Activated effector memory CD4-positive, alpha-beta T cell treated with Interleukin-2 at 50 U/mL for 16 hours (primary cell): Measurements from ENCODE around the gene FHIT.
"Not testable (repeated sequence)": the region's sequence is repeated elsewhere in the genome, so short reads cannot be mapped to it uniquely, and the experiment has no call there.

Source experiments
- DNase-seq: peaks from one replicate; pipeline ENCODE4 v3.0.0-alpha.2; 2020

The FHIT gene

DNA sequence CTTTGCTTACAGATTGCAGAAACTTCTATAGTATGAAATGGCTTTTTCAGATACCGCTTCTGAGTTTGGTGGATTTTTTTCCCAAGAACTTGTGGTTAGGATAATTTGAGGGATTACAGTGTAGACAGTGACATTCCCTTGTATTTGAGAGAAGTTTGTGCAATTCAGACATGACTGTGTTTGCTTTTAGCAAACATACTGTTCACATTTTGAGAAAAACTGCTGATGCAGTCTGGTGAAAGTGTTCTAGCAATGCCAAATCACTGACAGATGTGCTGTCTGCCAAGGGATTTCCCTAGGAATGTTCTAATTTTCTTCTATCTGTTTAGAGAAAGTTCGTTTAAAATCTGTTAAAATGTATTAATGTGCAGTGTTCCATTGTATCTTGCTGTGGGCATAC lies 652.6 kb downstream of the FHIT start:
- no peak for DNase-seq

DNA sequence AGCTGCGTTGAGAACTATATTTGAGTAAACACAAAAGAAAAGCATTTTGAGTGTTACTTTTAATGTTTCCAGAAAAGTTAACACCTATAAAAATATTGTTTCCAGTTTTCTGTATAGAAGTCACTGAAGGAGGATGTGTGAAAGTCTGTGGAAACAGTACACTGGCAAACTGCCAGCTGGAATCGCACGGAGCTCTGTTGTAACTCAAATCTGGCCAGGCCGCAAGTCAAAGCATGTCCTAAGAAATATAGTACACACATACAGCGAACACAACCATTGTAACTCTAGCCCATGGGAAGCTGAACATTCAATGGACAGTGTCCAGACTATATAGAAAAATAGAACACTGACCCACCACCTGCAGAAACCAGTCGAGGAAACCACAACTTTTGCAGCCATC lies 657.2 kb downstream of the FHIT start:
- no peak for DNase-seq

DNA sequence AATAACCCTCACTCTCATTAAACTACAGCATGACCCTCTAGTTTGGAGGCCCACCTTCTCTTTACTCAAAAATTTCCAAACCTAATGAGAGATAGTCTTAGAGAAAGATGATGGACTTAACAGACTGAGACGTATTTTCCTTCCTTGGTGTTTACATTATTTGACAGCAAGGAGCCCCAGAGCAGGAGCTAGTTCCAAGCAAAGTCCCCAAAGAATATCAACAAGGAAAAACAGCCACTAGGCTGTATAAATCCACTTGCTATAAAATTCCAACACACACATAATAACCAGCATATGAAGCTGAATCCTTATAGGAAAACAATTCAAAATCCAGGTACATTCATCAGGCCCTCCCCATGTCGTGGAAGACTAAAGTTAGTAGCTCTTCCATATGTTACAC lies 660.0 kb downstream of the FHIT start:
- DNase-seq: no peak

DNA sequence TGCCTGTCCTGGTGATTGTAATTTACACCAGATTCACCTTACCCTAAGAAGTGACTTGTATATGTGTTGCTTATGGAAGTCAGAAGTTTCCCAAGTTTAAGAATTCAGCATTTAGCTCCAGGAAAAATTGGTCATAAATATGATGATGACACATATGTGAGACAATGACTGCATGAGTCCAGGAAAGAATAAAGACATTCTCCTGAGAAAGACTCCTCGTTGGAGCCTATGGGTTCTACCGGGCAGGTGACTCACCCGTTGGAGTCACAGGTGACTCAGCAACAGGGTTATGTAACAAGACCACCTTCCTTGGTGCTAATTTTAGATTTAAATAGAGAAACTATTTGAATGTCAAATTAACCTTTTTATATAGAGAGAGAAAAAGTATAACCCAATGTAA lies 662.4 kb downstream of the FHIT start:
- no peak for DNase-seq

DNA sequence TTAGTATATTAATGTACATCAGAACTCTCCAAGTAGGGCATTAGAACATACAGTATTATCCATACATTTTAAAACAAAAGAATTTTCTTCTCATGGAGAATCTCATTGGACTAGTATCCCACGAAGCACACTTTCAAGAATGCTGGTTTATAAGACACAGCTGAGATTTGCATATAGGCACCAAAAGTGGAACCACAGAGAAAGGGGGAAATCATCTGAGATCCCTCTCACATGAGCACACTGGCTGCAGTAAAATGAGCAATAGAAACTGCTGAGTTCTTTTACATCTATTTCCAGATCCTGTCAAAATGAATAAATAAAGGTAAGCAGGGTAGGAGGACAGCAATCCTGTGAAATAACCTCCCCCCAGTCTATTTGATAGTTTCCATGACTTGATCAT lies 665.3 kb downstream of the FHIT start:
- no peak for DNase-seq

DNA sequence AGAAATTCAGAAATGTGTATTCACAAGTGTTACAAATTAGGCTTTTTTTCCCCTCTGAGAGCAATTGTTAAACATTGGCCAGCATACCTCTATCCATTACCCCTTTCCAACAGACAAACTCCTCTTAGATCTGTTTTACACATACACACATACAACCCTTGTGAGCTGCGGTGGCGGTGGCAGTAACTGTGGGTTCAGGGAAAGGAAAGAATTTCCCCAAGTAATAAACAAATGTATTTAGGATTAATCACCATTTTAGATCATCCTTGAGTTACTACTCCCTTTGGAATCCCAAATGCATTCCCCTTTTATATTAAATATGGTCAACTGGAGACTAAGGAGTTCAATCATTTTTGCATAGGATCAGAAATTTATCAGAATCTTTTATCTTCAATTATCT lies 667.0 kb downstream of the FHIT start:
- no peak for DNase-seq

DNA sequence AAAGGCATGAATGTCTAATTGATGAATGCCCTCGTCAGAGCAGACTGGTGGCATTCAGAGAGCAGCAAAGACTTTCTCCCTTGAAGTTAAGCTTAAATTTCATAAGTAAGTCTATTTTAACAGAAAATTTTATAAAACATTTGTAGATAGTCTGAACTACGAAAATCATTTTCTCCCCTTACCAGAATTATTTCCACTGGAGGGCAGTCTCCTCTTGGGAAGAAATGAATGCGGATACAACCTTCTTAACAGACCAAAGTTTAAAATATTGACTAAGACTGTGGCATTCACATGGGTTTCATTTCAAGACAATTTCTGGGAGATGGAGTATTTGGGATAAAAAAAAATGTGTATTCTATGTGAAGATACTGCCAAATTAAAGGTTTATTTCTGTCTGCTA lies 669.0 kb downstream of the FHIT start:
- DNase-seq: no peak

DNA sequence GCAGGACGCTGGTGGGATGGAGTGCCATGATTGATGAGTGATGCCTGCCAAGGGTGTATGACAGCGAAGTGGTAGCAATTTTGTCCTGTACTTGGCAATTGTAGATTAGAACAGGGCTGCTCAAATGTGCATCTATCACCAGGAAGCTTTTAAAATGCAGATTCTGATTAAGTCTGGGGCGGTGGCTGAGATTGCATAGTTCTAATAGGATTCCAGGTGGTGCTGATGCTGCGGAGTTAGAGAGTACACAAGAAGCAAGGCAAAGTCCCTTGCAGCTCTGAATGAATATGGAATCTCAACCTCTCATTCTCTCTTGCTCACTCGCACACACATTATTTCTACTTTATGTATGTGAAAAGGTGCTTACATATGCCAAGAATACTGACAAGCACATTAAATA lies 670.4 kb downstream of the FHIT start:
- no peak for DNase-seq

DNA sequence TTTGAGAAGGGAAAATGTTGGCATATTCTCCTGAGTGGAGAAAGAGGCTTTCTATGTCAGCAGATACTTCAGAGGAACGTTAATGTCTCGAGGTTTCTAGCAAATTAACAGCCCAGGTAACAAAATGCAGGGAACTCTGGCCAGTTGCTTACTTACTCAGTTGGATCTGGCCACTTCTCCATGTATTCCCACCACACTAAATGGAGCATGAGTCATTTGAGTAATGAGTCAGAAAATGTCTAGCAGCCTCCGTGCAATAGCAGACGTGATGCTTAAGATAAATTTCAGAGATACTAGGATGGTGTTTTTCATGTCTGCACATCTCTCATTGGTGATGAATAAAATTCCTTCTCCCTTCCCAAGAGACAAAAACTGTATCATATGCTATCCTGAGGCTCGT lies 671.5 kb downstream of the FHIT start:
- no peak for DNase-seq

DNA sequence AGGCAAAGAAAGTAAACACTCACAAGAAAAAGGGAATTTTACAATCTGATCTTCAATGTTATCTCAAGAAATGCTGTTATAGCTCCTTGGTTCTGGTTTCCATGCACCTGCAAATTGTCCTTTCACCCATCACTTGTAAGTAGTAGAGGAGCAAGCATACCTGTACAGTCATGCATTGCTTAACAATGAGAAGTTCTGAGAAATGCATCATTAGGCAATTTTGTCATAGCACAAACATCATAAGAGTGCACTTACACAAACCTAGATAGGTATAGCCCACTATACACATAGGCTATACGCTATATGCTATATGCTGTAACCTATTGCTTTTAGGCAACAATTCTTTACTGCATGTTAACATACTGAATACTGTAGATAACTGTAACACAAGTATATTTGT lies 672.3 kb downstream of the FHIT start:
- no peak for DNase-seq

DNA sequence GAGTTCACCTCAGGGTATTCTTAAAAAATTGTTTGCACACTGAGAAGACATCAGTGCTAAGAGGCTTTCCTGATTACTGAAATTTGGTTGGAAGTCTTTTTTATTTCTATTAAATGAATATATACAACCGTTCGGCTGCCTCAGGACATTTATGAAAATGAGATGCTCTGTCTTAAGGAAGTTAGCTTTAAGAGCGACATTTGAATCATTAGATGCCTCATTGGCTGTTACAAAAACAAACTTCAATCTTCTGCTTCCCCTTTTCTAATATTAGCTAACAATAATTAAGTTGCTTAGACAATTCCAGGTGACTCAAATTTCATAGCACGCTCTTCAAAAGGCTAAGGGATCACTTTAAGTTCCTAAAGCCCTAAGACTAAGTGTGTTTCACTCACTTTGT lies 673.7 kb downstream of the FHIT start:
- DNase-seq: no peak

DNA sequence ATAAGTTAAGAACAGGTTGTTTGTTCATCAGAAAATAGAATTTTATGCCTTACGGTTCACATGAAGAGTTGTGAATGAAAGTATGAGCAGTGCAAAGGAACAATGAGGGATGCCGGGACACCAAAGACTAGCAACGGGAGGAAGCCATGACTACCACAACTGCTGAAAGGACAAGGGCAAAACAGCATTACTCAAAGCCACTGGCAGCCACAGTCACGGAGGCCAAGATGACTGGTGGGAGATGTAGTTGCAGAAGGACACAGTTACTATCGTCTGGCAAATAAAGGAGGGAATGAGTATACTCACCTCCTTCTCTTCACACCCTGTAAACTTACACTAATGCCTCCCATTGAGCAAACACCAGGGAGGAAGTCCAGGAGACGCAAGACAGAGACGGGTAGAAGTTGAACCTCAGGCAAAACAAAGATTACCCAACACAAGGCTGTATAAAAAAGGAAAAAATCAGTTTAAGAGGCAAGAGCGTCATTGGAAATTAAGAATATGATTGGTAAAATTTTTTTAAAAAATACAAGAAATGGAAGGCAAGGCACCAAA lies 675.5 kb downstream of the FHIT start:
- DNase-seq: no peak

DNA sequence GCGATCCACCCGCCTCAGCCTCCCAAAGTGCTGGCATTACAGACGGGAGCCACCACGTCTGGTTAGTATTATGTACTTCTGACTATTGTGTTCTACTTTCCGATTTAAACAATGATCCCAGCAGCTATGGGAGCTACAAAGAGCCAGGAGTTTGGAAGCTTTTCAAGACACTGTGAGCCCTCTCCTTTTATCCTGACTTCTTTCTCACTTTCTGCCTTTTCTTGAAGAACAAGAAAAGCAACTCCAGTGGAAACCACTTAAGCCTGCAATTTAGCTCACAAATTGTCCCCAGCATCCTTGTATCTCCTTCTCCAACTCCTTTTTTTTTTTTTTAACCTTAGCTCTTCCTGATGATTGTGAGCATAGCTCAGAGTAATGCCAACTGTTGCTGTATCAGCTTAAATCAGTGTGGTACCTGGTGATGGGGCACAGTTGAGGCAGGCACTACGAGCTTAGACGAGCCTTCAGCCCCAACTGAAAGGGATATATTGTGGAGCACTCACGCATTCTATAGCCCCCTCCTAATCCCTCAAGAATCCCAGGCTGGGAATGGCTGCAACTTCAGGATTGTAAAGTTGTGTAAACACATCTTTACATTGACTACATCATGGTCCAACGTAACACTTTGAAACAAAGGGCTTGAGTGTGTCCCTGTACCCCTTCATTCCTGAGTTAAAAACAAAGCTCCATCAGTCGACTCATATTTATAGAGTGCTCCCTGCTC lies 677.0 kb downstream of the FHIT start:
- DNase-seq: no peak

DNA sequence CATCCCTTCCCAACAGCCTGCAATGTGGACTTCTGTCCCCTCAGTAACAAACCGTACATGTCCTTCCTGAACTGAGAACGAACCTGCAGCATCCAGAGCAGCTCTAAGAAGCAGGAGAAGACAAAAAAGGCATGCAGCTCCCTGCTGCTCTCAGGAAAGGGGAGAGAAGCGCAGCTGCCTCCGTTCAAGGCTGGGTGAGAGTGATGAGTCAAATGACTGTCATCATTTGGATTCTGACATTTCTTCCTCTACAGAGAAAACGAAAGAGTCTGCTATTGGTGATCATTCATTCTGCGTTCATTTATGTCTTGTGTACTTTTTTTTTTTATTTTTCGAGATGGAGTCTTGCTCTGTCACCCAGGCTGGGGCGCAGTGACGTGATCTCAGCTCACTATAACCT lies 677.8 kb downstream of the FHIT start:
- no peak for DNase-seq

DNA sequence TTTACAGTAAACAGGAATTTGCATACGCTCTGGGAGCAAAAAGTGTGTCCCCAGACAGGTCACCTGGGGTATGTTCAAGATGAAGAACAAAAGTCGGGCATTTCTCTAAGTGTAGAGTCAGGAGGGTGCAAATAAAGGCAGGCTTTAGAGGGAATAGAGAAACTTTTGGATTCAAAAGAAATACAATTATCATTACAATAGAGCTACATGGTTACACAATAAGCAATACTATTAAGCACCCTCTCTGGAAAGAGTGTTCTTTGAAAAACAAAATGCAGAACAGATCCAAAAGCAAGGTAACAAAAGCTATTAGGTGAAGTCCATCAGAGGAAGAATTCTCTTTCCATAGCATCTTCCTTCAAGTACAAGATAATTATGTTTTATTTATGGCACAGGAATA lies 679.7 kb downstream of the FHIT start:
- DNase-seq: no peak

DNA sequence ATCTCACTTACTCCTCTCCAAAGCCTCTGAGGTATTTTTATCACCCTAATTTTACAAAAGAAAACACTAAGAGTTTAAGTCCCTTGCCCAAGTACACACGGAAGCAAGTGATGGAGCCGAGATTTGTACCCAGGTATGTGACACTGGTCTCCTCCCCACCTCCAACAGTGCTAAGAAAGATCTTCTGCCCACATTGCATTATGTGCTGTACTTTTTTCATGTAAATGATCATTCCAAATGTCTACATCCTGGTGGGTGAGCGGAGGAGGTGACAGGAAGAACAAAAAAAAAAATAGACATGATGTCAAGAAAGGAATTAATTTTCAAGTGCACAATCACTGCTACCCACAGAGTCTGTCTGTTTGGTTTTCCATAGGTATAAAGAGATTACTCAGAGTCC lies 694.1 kb downstream of the FHIT start:
- no peak for DNase-seq

DNA sequence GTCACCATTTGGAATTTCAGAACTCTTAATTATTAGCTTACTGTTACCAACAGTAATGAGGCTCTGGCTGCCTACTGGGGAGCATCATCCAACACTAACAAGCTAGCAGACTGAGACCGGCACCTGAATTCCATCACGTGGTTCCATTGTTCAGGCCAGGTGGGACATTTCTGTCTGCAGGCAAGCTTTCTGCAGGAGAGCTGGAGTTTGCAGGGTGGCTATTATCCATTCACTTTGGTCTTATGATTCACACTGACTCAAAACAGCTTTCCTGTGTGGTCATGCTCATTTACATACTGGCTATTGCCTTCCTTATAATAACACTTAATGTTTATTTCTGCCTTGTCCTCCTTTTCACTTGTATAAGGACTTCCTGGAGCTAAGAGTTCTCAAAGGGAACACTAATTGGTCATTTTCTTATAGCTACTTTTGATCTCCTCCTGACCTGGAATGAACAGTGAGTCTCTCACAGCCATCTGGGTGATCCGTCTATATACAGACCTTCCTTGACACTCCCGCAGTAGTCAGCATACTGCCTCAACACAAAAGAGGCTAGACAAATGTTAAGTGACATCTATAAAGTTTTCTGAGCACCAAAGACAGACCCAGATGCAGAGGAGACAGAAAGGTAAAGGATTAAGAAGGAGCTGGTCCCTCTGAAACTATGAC lies 695.4 kb downstream of the FHIT start:
- DNase-seq: no peak

DNA sequence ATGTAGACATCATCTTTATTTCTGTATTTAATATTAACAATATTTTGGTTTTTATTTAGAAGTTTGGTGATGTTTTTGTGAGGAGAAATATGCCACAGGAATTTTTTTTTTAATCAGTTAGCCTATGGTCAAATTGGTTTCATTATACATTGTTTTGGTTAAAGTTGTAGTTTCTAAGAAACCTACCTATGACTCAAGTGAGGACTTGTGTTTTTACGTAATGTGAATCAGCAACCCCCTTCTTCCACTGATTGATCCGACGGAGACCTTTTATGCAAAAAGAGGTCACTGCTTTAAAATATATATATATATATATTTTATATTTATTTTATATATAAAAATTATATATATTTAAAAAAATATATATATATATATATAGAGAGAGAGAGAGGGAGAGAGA lies 698.1 kb downstream of the FHIT start:
- no peak for DNase-seq

DNA sequence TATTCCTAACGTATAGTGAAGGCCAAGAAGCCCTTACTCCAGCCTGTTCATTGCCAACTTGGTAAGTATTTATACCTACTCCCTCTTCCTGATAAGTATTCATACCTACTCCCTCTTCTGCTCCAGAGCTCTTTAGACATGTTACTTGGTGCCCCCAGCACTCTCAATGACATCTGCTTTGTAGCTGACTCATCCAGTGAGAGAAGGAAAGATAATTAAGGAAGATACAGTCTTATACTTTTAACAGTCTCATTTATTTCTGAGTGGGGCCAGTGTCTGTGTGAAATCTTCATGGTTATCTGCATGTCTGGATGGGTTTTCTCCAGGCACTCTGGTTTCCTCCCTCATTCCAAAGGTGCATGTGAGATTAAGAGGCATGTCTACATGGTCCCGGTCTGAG lies 698.7 kb downstream of the FHIT start:
- DNase-seq: no peak

DNA sequence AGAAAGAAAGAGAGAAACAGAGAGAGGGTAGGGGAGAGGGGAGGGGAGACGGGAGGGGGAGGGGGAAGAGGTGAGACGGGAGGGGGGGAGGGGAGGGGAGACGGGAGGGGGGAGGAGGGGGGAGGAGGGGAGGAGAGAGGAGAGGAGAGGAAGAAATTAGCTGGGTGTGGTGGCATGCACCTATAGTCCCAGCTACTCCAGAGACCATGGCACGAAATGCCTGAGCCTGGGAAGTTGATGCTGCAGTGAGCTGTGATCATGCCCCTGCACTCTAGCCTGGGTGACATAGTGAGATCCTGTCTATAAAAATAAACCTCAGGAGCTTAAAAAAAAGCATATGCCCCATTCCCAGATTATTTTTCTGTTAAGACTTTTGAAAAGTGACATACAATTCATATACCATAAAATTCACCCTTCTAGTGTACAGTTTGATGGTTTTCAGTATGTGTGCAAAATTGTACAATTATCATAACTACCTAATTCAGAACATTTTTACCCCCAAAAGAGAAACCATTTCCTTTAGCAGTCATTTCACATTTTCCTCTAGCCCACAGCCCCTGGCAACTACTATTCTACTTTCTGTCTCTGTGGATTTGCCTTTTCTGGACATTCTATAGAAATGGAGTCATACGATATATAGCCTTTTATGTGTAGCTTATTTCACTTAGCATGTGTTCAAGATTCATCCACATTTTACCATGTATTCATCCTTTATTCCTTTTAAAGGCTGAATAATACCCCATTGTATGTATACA lies 699.6 kb downstream of the FHIT start:
- DNase-seq: no peak

DNA sequence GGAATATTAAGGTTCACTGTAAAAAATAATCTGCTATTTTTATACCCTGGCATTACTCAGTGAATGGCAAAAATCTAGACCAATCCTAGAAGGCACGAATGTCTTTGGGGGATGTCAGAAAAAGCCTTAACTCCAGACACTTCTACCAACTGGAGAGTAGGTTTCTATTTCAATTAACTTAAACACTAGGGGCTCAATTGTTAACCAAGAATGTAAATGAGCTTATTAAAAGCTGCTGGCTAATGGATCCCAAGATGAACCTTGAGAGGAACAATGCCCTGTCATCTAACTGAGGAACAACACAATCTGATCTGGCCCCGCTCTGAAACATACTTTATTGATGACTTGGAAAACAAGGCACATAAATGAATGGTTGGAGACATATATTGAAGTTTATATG lies 701.4 kb downstream of the FHIT start:
- DNase-seq: no peak

DNA sequence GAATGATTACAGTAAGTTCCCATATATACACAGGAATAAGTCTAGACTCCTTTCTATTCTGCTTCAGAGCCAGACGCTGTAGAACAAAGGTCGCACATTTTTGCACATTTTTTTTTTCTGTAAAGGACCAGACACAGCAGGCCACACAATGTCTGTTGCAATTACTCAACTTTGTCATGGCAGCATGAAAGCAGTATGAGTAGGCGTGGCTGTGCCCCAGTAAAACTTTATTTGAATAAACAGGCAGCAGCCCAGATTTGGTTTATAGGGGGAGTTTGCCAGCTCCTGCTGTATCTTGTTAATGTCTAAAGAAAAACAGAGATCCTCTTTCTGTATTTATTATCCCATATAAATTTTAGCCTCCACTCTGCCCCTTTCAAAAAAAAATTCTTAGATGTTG lies 708.3 kb downstream of the FHIT start:
- DNase-seq: no peak

DNA sequence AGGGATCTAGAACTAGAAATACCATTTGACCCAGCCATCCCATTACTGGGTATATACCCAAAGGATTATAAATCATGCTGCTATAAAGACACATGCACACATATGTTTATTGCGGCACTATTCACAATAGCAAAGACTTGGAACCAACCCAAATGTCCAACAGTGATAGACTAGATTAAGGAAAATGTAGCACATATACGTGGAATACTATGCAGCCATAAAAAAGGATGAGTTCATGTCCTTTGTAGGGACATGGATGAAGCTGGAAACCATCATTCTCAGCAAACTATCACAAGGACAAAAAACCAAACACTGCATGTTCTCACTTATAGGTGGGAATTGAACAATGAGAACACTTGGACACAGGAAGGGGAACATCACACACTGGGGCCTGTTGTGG lies 711.9 kb downstream of the FHIT start:
- not testable (repeated sequence) for DNase-seq

DNA sequence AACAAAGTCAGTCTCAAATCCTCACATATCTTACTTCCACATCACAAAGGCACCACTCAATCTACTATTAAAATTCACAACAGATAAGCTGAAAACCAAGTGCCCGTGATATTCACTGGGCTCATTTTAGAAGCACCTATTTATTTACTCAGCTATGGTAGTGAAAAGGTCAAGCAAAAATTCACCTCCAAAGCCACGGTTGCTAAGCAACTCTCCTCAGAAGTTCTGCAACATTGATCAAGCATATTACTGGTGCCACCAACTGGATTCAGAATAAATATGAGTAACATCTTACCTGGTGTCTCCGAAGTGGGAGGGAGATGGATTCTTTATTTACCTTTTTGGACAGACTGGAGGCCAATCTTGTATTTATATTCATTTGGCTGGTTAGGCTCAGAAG lies 714.8 kb downstream of the FHIT start:
- DNase-seq: no peak
